Head of caudate nucleus (tissue), 42 donors: Measurements from ENCODE around the gene F10.

Experiments
- DNase-seq, 42 donors: peaks; one replicate each; pipeline versions ENCODE4 v3.0.0 to v3.0.0-alpha.2; 2020 to 2021; ENCODE audit warnings: mixed read lengths in 7 of 42
- intact Hi-C: fragments of 100-400 bp; cut with DNase I; formaldehyde crosslinking; loops from one replicate; pipeline ENCODE4 v1.15.0; 2022

The F10 gene

DNA sequence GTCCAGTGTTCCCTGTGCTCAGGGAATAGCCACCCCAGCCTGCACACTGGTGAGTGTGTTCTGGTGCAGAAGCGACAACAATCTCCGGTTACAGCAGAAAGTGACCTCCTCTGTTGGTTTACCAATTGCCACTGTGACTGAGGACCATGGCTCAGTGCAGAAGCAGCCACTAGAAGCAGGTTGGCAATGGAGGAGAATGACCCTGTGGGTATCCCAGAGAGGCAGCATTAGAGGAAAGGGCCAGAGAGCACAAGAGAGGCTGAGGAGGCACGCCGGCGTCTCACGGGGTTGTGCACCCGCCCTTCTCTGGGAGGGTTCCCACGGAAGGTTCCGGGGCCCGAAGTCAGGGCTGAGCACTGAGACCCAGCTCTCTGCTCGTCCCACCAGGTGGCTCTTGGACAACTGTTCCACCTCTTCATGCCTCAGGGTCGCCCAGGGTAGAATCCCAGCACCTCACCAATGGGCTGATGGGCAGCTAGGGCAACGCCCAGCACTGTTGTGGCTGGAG, 49.9 kb downstream of the F10 start:
- intact Hi-C loops = no loop called here

GRCh38 chr13:113176280-113176679, 53.7 kb downstream of the F10 start:
- DNase-seq = no peak
- intact Hi-C loops = no loop called here

More for the DNA sequence above, 49.9 kb downstream of the F10 start:
- DNase-seq = no peak

DNA sequence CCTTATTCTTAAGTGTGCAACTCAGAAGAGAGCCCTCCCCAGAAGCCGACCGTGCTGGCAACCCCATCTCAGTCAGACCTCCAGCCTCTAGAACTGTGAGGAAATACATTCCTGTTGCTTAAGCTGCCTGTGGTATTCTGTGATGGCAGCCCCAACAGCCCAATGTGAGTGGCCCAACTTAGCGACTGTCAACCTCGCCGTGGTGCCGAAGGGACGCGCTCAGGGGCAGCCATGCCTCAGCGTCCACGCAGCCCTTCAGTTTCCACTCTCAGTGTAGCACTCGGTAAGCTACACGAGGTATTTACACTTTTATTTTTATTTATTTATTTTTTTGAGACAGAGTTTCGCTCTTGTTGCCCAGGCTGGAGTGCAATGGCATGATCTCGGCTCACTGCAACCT, 54.2 kb downstream of the F10 start:
- intact Hi-C loops = no loop called here
- DNase-seq = no peak

- no peak for DNase-seq
- intact Hi-C loops = no loop called here
These were observed 55.7 kb downstream of the F10 start for GRCh38 chr13:113178070-113178895.

DNA sequence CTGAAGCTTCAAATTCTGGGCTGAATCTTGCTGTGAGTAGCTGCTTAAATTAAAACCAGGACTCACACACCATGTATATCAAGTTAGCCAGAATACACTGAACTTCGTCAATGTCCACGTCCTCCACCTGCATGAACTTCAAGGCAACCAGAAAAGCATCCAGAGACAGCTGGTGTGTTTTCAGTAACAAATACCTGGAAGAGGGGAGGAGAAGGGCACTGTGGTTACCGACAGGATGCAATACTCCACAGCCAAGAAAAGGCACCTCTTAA, 56.2 kb downstream of the F10 start:
- intact Hi-C loops = no loop called here
- no peak for DNase-seq

DNA sequence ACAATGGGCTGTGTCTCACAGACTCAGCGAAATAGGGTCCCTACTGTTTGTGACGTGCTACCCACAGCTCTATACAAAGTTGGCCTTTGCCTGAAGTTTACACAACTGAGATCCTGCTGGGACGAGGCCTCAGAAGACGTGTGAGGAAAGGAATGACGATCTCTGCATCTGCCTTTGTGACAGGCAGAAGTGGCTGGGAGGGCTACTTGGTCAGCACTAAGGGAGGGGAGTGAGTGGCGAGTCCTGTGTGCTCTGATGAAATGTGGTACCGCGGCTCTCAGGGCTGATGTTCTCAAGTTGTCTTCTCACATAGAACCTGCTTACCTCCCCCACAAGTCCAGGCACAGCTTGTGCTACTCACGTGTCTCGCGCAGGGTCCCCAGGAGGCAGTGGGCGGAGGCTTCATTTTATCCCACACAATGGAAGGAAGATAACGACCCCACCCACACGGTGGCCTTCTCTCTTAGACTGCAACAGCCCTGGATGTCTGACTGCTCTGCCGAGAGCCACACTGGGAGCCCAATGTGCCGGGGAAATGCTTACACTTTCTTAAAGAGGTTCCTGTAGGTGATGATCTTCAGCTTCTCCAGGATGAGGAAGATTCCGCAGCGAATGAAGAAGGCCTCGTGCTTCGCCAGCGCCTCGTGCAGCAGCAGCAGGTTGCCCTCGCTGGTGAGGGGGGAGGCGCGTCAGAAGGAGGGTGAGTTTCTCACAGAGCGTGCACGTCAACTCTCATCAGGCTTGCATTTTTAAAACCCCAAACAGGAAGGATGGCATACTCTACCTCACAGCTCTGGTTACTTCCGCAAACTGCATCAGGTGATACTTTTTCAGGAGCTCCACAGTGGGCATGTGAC, 57.0 kb downstream of the F10 start:
- no peak for DNase-seq
- intact Hi-C loops = no loop called here

- intact Hi-C loops = no loop called here
- DNase-seq = no peak
These were observed 59.4 kb downstream of the F10 start for GRCh38 chr13:113182046-113182445.

DNA sequence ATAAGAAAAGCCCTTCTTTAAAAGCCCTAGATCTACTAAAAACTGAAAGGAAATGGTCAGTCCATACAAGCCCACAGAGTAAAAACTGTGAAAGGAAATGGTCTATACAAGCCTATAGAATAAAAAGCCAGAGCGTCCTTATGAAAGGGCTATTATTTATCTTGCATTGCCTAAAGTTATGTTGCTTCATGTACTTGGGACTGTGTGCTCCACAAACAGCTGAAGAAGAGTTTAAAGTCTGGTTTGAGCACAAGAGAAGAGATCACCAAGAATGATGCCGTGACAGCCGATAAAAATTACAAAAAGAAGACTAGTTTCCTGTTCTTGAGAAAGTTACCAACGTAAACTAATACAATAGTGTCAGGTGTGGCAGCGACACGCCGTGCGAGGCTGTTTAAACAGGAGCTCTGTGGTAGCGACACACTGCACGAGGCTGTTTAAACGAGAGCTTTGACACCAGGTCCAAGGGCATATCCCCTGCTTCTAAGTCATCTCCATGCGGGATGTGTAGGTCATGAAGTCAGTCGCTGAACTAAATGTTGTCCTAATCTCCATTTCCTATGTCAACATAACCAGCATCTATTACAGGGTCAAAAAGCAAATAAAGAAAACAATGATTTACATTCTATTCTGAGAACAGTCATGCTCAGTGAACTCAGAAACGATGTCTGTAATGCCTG, 61.0 kb downstream of the F10 start:
- DNase-seq = no peak
- intact Hi-C loops = no loop called here

GRCh38 chr13:113184568-113185440, 62.2 kb downstream of the F10 start:
- no peak for DNase-seq
- intact Hi-C loops = no loop called here

DNA sequence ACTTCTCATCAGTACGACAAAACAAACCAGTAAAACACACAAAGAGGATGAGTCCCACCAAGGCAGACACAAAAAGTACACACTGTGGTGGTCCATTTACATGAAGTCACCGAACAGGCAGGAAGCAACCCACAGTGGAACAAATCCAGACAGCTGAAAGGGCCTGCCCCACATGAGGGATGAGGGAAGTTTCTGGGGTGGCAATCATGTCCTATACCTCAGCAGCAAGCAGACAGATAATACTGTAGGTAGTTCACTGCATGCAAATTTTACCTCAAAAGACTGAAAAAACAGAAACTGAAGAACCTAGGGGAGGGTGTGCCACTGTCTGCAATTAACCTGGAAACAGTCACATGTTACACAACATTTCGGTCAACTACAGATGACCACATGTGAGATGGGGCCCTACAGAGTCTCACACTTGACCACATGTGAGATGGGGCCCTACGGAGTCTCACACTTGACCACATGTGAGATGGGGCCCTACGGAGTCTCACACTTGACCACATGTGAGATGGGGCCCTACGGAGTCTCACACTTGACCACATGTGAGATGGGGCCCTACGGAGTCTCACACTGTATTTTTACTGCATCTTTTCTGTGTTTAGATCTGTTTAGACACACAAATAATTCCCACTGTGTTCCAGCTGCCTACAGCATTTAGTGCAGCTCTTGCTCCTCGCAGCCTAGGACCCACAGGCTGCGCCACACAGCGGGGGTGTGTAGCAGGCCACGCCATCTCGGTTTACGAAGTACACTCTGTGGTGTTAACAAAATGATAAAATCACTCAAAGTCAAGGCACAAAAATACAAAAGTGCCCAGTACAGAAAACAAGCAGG, 63.7 kb downstream of the F10 start:
- intact Hi-C loops = no loop called here
- DNase-seq = no peak

DNA sequence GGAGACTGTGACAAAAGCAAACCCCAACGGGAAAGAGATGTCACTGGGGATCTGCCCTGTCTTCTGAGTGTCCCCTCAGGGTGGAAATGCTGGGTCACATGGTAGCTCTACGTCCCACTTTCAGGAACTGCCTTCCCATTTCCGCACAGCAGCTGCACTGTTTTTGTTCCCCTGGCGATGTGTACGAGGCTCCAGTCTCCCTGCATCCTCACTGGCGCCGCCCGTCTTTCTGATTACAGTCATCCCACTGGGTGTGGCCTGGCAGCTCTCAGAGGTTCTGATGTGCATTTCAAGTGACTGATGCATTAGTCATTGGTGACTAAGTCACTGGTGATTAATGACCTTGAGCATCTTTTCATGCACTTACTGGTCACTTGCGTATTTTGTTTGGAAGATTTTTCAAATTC, 64.7 kb downstream of the F10 start:
- peak; percentile 52 to 91 (median 71) for DNase-seq
- intact Hi-C loops = no loop called here

DNA sequence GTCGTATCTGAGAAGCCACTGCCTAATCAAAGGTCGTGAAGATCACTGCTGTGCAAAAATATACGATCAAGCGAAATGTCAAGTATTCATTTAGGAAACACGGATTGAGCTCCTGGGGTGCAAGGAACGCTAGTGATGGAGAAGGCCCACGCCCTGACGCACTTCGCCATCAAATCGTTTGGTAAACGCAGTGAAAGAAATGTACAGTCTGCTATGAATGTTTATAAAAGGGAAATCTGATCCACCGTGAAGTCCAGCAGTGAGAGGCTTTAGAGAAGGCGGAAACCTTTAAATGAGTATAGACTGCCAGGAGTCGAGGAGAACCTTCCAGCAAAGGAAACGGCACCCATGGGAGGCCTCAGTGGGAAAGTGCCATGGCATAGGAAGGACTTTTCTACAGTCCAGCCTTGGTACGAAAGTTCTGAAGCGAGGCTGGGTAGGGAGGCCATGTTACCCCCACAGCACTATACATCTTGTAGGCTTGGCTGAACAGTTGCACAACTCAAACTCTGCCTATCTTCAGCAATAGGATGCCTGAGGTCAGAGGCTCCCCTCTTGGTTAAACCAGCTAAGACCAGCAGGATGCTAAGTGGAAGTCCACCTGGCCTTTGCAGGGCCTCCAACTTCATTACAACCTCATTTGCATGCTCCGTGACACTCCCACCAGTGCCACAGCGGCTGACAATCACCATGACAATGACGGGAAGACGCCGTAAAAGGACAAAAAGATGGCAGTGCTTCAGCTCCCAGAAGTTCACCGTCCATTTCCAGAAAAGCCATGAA, 65.5 kb downstream of the F10 start:
- intact Hi-C loops = no loop called here
- no peak for DNase-seq

GRCh38 chr13:113190181-113190580, 67.6 kb downstream of the F10 start:
- DNase-seq = no peak
- intact Hi-C loops = no loop called here

DNA sequence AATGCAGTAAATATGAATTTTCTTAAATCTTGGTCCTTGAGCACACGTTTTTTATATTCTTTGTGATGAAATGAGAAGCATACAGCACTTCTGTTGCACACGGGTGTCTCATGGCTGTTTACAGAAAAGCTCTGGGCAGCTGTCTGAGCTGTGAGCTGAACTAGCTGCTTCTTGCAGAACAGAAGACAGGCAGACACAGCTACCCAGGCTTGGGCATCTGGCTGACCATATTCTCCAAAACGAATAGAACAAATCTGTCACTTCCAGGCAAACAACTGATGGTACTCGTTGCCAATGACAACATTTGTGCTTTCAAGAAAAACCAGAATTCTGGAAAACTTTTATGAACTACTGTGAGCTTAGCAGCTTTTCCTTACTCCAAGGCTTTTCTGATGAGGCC, 69.7 kb downstream of the F10 start:
- no peak for DNase-seq
- intact Hi-C loops = no loop called here

- intact Hi-C loops = no loop called here
- DNase-seq = no peak
These were observed 70.3 kb downstream of the F10 start for GRCh38 chr13:113192902-113193301.

- no peak for DNase-seq
- intact Hi-C loops = no loop called here
These were observed 72.8 kb downstream of the F10 start for GRCh38 chr13:113195360-113195759.

DNA sequence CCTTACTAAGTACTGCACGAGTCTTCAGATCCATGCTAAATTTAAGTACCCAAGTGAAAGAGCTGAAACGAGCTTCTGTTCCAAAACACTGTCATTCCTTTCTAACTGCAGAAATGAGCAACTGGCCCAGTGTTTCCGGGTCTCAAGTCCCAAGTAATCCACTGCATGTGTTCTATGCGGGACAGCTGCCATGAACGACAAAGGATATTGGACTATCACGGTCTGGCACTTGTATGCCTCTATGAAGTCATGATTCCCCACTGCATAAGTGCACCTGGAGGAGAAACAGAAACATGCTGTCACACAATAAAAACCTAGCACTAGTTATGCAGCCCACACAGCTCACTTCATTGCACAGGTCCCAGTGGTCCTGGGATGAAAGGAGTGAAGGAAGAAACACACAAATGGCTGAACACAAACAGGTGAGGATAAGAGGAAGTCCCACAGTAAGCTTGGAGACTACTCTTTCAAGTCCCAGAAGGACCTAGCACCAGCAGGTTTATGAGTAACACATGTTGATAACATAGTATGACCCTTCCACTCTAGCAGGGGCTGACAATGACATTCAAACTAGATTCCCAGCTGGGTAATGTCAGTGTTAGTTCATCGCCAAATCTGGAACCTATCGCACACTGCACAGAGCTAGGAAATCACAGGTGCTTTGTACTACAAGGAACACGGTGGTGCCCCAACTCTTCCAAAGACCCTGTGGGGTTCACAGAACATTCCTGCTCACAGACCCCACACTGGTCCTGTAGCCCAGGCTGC, 74.6 kb downstream of the F10 start:
- DNase-seq = no peak
- intact Hi-C loops = no loop called here
